PC-3 (cell line): ENCODE measurements around the gene CSPG4. TPM values are rescaled to one million over a fixed set of nuclear protein-coding genes. Genes with fewer than 3 reads are reported as not detected.

ENCODE experiments used
- ATAC-seq: fragments of 200-7000 bp; cut with Tn5 transposase; 2 replicates; pipeline ENCODE4 v1.9.1; 2020; ENCODE audit warnings: mild to moderate bottlenecking, moderate library complexity
- BruUV-seq: library from RNA; stranded (reverse); fragments of 400-500 nt; replicated peaks from 2 replicates; lab custom pipeline; 2021; lab: Mats Ljungman, UMichigan
- CTCF ChIA-PET: fragments of 300-600 bp; sonication (Branson Sonifier 250); formaldehyde crosslinking; loops from one replicate; lab custom pipeline; 2022; ENCODE audit warnings: antibody characterized with exemption; lab: Charles Lee
- POLR2A ChIA-PET: fragments of 300-600 bp; sonication (Branson Sonifier 250); formaldehyde crosslinking; loops from one replicate; lab custom pipeline; 2022; ENCODE audit warnings: antibody characterized with exemption; ENCODE audit not compliant: unreplicated experiment; lab: Charles Lee
- DNase-seq: peaks from one replicate; pipeline ENCODE4 v3.0.0-alpha.2; 2015
- H2AFZ ChIP-seq: fragments of 300-600 bp; sonication (generic); 2 replicates; pipeline ENCODE4 v1.6.0; 2016; ENCODE audit warnings: antibody characterized with exemption, low read length
- H3F3A ChIP-seq: fragments of 300-600 bp; sonication (generic); one replicate; pipeline ENCODE4 v1.6.0; 2017; ENCODE audit warnings: antibody characterized with exemption, low read length, control low read depth, mild to moderate bottlenecking; ENCODE audit not compliant: unreplicated experiment
- H3K27ac ChIP-seq: fragments of 300-600 bp; sonication (generic); 2 replicates; pipeline ENCODE4 v1.5.1; 2016; ENCODE audit warnings: mild to moderate bottlenecking, low read length
- H3K27me3 ChIP-seq: fragments of 300-600 bp; sonication (generic); 2 replicates; pipeline ENCODE4 v1.6.1; 2016; ENCODE audit warnings: low read length, mixed read lengths
- H3K36me3 ChIP-seq: fragments of 300-600 bp; sonication (generic); 2 replicates; pipeline ENCODE4 v1.6.1; 2016; ENCODE audit warnings: low read depth, mixed run types, low read length, mixed read lengths
- H3K4me1 ChIP-seq: fragments of 300-600 bp; sonication (generic); 2 replicates; pipeline ENCODE4 v1.5.1; 2016; ENCODE audit warnings: low read length; ENCODE audit not compliant: insufficient read depth
- H3K4me2 ChIP-seq: fragments of 300-600 bp; sonication (generic); 2 replicates; pipeline ENCODE4 v1.6.0; 2016; ENCODE audit warnings: low read length
- H3K4me3 ChIP-seq: fragments of 300-600 bp; sonication (generic); 2 replicates; pipeline ENCODE4 v1.5.1; 2016; ENCODE audit warnings: mild to moderate bottlenecking, low read length, mixed read lengths
- H3K79me2 ChIP-seq: fragments of 300-600 bp; sonication (generic); 2 replicates; pipeline ENCODE4 v1.6.1; 2017; ENCODE audit warnings: low read length, mixed read lengths
- H3K9ac ChIP-seq: fragments of 300-600 bp; sonication (generic); 2 replicates; pipeline ENCODE4 v1.6.0; 2016; ENCODE audit warnings: mild to moderate bottlenecking, low read length
- H3K9me2 ChIP-seq: fragments of 300-600 bp; sonication (generic); replicated peaks from 2 replicates; pipeline ENCODE4 v1.6.1; 2016; ENCODE audit warnings: mixed run types, low read length, mixed read lengths
- H3K9me3 ChIP-seq: fragments of 300-600 bp; sonication (generic); 2 replicates; pipeline ENCODE4 v1.6.1; 2016; ENCODE audit warnings: low read length, mixed read lengths
- H4K20me1 ChIP-seq: fragments of 300-600 bp; sonication (generic); 2 replicates; pipeline ENCODE4 v1.6.1; 2016; ENCODE audit warnings: low read length, mixed read lengths
- CTCF ChIP-seq: fragments of 300-600 bp; sonication (generic); conservative IDR thresholded peaks from 2 replicates; pipeline ENCODE4 v1.5.1; 2017; ENCODE audit warnings: antibody characterized with exemption, low read depth, mild to moderate bottlenecking, low read length
- EZH2 ChIP-seq: fragments of 300-600 bp; sonication (generic); IDR thresholded peaks from one replicate; pipeline ENCODE4 v1.6.1; 2017; ENCODE audit warnings: antibody characterized with exemption, mild to moderate bottlenecking, low read length; ENCODE audit not compliant: unreplicated experiment
- EZH2phosphoT487 ChIP-seq: fragments of 300-600 bp; sonication (generic); IDR thresholded peaks from 2 replicates; pipeline ENCODE4 v1.6.1; 2018; ENCODE audit warnings: mild to moderate bottlenecking, antibody characterized with exemption, low read length, borderline replicate concordance
- intact Hi-C: fragments of 100-400 bp; cut with micrococcal nuclease; formaldehyde crosslinking; loops from 2 replicates; pipeline ENCODE4 v1.9.0; 2023
- total RNA-seq: library from RNA; depleted of rRNA; stranded (reverse); fragments of >200 nt; gene quantifications from 2 replicates; pipeline ENCODE4 v1.2.3, GENCODE V29; 2014

CSPG4 gene
- total RNA-seq, 1 experiment from 2014 or later: 2.0 TPM

GRCh38 chr15:75729326-75730069 is 16.9 kb upstream of the CSPG4 start:
- no TSS peak for BruUV-seq
- Histone ChIP-seq H2AFZ (no peak overlapping the region), H3F3A (no peaks in the 10 kb centered on the region), H3K4me3 (no peak overlapping the region), H3K27ac (no peak overlapping the region), H3K4me2 (no peak overlapping the region), H3K27me3 (no peaks in the 10 kb centered on the region), H3K9me2 (no peaks in the 10 kb centered on the region), H3K9me3 (no peaks in the 10 kb centered on the region), H3K4me1 (no peaks in the 10 kb centered on the region), H4K20me1 (no peaks in the 10 kb centered on the region), H3K9ac (no peak overlapping the region), H3K36me3 (no peaks in the 10 kb centered on the region), H3K79me2 (no peaks in the 10 kb centered on the region)
- ChIA-PET CTCF (no interaction called here), POLR2A (no interaction called here)
- TF ChIP-seq EZH2 (no peak), EZH2phosphoT487 (no peak), CTCF (no peak)
- ATAC-seq (no peak), DNase-seq (no peak)
- intact Hi-C loops: loop anchor here (10.0 kb wide), 1 partner anchor 195 kb away; no protein-coding TSS in a partner anchor

- CTCF ChIA-PET: interaction anchor here (0.6 kb wide), 1 partner anchor 392 kb away, joined by 3 read pairs; no protein-coding TSS in a partner anchor
- intact Hi-C loops: loop anchor here (1.0 to 10.0 kb wide), 2 partner anchors 74 to 197 kb away; no protein-coding TSS in a partner anchor
- no peaks in the 10 kb centered on the region for H3F3A ChIP-seq
- H3K9me3 ChIP-seq: no peaks in the 10 kb centered on the region
- no peak overlapping the region for H3K27ac ChIP-seq
- H3K4me2 ChIP-seq: no peak overlapping the region
- H3K4me1 ChIP-seq: no peaks in the 10 kb centered on the region
- no peak overlapping the region for H2AFZ ChIP-seq
- H3K9me2 ChIP-seq: no peaks in the 10 kb centered on the region
- no peak overlapping the region for H3K4me3 ChIP-seq
- H3K79me2 ChIP-seq: no peaks in the 10 kb centered on the region
- POLR2A ChIA-PET: no interaction called here
- peak; percentile 58 for DNase-seq
- H3K9ac ChIP-seq: no peak overlapping the region
- H3K27me3 ChIP-seq: no peaks in the 10 kb centered on the region
- ATAC-seq: peak; percentile 66
- H3K36me3 ChIP-seq: no peaks in the 10 kb centered on the region
- H4K20me1 ChIP-seq: no peaks in the 10 kb centered on the region
- TF ChIP-seq EZH2 (no peak), CTCF (peak; percentile 66), EZH2phosphoT487 (no peak)
- no TSS peak for BruUV-seq
These were observed 15.4 kb upstream of the CSPG4 start for GRCh38 chr15:75727851-75728715.
